HG02870 (cell line): ENCODE data around the gene EEF1G.
"Not testable (repeated sequence)": the region's sequence is repeated elsewhere in the genome, so short reads cannot be mapped to it uniquely, and the experiment has no call there.

ENCODE experiments used
- ATAC-seq: cut with Tn5 transposase; IDR thresholded peaks from one replicate; pipeline ENCODE4 v1.9.1; 2021; ENCODE audit warnings: mild to moderate bottlenecking, moderate library complexity; ENCODE audit not compliant: unreplicated experiment

The EEF1G gene, protein sequence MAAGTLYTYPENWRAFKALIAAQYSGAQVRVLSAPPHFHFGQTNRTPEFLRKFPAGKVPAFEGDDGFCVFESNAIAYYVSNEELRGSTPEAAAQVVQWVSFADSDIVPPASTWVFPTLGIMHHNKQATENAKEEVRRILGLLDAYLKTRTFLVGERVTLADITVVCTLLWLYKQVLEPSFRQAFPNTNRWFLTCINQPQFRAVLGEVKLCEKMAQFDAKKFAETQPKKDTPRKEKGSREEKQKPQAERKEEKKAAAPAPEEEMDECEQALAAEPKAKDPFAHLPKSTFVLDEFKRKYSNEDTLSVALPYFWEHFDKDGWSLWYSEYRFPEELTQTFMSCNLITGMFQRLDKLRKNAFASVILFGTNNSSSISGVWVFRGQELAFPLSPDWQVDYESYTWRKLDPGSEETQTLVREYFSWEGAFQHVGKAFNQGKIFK

DNA sequence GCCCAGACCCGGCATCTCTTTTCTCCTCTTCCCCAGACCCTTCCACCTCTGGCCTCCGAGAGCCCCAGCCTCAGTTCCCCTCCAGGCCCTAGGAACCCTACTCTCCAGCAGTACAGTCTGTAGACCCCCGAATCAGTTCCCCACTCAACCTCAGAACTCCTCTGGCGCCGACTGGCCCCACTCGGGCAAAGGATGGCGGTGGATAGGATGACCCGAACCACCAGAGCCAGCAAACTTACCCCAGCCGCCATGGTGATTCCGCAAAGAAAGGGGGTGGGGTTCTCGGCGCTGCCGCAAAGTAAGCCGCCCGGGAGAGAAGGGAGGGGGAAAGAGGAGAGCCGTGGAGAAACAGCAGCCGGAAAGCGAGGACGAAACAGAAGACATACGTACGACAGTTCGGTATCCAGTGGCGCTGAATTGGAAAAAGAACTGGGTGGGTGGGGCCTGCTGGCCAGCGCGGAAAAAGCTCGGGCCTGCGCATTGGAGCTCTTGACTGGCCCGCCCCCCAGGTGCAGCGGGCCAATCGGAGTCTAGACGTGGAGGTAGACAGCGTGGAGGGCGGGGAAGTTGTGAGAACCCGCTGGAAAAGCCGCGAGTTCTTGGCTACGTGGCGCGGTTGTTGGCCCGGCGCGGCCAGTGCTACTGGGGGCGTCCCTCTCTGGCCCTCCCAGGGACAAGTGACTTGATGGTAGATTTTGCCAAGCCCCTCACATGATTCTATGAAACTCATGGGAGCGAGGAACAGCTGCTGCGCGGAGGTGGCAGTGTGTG lies at the start of gene EEF1G:
Gene EEF1G, minus strand, starts transcription at position 300 of the 771 bp plus-strand sequence. Its CDS starts 49 bp downstream, at position 251.
- ATAC-seq = peak; percentile 89

DNA sequence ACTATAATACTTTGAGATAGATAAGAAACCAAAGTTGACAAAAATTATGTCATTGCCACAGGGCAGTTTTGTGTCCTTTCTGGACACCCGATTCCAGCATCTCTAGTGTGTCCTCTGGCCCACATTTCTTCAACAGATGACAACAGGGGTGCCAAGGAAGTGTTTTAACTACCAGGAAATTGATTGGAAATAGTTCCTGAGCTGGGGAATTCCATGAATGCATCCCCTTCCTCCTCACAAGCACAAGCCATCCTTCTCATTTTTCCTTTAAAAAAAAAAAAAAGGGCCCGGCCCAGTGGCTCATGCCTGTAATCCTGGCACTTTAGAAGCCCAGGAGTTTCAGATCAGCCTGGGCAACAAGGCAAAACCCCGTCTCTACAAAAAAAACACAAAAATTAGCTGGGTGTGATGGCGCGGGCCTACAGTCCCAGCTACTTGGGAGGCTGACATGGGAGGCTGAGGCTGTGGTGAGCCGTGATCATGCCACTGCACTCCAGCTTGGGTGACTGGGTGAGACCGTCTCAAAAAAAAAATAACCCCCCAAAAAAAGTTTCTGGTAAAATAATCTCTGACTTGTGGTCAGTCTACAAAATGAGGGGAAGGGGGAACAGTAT lies 48.9 kb upstream of the EEF1G start:
- no peak for ATAC-seq

DNA sequence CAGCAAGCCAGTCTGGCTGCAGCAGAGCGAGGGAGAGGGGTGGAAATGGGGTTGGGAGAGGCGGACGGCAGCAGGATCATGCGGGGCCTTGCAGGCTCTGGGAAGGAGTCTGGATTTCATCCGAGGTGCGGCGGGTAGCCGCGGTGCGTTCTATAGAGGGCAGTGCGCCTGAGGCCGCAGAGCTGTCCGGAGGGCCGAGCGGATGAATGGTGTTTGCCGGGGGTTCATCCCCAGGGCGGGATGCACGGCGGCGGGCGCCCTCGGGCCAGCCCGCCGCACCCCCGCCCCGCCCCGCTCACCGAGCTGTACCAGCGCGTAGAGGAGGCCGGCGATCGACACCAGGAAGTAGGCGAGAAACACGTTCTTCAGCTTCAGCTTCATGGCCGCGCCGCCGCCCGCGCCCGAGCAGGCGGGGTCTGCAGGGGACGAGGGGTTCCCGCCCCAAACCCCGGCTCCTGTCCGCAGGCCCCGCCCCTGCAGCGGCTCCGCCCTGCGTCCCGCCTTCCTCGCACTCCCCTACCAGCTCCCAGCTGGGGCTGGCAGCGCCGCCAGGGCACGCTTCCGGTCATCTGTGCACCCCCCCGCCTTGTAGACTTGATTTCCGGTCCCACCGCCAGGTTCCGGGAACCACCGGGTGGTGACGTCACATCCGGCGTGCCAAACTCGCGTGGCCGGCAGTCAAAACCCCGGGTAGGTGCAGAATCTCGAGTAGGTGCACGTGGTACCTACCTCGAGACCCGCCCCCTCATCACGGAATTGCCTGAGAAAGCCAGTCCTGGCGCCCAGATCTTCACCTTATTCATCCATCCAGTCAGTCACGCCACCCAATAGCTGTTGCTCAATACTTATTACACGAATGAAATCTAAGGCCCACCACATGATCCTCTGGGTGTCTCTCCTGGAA lies 48.1 kb upstream of the EEF1G start, which contains the start of gene B3GAT3:
Gene B3GAT3, minus strand, starts transcription at position 420 of the 904 bp plus-strand sequence. Its CDS starts 39 bp downstream, at position 381.
- ATAC-seq = peak; percentile 92

DNA sequence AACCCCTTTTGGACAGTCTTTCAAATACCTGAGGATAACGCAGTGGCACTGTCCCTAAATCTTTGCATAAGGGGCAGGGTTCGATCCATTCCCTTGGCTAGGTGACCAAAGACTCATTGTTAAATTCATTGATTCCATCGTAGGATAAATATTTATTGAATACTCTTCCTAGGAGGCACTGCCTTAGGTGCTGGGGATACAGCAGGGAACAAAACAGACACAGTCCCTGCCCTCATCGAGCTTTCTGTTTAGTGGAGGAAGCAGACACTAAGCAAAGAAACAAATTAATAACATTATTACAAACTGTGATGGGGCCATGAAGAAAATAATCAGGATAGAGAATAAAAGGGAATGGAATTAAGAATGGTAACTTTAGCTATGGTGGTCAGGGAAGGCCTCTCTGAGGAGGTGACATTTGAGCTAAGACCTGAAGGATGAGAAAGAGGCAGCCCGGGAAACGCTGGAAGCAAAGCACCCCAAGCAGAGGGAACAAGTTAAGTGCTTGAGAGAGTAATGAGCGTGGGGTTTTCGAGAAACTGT lies 47.4 kb upstream of the EEF1G start:
- ATAC-seq = no peak

DNA sequence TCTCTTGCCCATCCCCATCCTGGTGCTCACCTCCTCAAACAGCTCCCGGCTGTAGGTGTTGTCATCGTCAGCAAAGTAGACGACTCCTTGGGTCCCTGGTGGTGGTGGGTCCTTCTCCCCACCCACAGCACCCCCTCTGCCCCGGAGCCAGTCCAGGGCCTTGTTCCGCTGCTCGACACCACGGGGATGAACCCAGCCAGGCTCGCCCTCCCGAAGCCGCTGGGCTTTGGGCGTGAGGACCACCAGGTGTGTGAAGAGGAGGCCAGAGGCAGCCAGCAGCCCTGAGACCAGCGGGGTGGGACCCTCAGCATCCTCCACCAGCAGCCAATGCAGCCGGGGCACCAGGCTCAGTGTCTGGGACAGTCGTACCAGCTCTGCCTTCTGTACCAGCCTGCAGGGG lies 43.3 kb upstream of the EEF1G start:
- ATAC-seq = not testable (repeated sequence)

DNA sequence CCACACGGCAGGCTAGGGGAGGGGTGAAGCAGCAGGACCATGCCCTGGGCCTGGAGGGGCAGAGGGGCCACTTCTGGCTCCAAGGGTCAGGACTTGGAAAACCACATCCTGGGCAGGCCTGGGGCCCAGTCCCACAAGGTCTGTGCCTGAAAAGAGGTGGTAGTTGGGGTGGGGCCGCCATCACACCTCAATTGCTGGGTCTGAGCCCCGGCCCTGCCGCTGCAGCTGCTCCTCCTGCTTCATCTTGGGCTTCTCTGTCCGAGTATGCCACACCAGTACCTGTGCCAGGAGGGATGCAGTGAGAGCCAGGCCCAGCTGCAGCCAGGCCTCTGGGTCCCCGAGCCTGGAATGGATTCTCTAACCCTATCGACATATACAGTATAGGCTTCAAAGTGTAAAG lies 41.8 kb upstream of the EEF1G start:
- ATAC-seq = no peak

DNA sequence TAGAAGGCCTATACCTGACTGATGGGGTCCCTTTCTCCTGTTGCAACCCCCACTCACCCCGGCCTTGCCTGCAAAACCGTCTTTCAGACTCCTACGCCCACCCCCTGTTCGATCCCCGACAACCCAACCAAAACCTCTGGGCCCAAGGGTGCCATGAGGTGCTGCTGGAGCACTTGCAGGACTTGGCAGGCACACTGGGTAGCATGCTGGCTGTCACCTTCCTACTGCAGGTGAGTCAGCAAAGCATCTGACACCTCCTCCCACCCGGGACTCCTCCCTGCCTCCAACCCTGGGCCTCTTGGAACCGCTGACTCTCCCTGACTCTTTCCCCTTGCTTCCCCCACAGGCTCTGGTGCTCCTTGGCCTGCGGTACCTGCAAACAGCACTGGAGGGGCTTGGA lies 40.6 kb upstream of the EEF1G start:
- no peak for ATAC-seq

DNA sequence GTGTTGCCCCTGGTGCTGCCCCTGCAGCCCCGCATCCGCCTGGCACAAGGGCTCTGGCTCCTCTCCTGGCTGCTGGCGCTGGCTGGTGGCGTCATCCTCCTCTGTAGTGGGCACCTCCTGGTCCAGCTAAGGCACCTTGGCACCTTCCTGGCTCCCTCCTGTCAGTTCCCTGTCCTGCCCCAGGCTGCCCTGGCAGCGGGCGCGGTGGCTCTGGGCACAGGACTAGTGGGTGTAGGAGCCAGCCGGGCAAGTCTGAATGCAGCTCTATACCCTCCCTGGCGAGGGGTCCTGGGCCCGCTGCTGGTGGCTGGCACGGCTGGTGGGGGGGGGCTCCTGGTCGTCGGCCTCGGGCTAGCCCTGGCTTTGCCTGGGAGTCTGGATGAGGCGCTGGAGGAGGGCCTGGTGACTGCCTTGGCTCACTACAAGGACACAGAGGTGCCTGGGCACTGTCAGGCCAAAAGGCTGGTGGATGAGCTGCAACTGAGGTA lies 39.6 kb upstream of the EEF1G start:
- ATAC-seq = no peak

DNA sequence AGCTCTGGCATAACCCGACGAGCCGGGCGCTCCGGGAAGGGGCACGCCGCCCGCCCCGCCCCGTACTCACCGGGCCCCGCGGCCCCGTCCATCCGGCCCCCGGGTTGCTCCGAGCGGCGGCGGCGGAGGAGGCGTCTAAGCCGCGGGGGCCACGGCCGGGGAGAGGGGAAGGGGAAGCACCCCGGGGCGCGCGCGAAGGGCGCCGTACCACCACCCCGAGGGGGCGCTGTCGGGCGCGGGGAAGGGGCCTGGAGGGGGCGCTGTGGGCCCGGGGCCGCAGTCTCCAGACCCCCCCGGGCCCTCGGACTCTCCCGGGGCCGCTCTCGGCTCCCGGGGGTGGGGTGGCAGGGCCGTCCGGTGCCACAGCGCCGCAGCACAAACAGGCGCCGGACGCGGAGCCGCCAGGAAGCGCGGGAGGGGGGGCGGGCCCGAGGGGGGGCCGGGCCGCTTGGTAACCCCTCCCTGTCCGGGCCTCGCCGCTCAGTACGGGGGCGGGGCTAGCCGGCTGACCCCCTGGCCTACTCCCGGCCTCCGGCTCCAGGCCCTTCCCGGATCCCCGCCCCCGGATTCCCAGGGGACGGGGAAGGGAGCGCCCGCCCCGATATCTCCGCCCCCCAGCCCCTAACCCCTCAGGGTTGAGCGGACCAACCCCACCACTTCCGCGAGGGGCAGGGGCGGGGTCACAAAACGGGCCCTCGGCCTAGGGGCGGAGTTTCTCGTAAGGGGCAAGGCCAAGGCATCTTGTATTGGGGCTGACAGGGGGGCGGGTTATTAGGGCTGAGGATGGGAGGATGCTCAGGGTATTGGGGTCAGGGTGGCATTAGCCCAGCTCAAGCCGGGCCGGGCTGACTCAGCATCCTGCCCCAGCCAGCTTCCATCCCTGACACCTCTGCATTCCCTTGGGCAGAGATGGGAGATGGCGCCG lies 38.9 kb upstream of the EEF1G start, which contains the start of the genes EML3 and ROM1:
Gene EML3, minus strand, starts transcription at position 410 of the 925 bp plus-strand sequence. Its CDS starts 318 bp downstream, at position 92.
Gene ROM1, plus strand, starts transcription at position 892 of the 925 bp plus-strand sequence. Its CDS starts 25 bp downstream, at position 917.
- ATAC-seq = peak; percentile 66

DNA sequence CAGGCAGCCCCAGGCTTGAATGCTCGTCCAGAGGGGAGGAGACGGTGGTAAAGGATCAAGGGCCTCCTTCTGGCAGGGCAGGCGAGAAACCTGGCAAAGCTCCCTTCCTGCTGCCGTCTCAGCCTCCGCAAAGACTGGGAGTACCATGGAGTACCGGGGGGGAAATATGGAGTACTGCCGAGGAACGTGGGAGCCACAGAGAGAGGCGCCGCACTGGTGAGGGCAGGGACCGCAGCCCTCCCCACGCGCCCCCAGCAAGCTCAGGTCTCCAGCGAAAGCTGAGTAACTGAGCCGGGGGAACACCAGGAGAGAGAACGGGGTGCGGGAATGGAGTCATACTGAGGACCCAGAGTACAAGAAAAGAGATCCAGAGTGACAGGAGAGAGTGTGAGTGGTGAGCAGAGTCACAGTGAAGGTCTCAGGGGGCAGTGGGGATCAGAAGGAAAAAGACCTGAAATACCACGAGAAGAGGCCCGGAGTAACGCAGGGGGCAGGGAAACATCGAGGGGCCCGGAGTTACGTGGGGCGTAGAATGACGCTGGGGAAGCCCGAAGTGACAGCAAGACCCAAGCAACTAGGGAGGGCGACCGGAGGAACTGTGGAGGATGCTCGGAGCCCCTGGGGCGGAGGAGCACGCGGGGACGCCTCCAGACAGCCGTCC lies 38.1 kb upstream of the EEF1G start:
- peak; percentile 14 for ATAC-seq

DNA sequence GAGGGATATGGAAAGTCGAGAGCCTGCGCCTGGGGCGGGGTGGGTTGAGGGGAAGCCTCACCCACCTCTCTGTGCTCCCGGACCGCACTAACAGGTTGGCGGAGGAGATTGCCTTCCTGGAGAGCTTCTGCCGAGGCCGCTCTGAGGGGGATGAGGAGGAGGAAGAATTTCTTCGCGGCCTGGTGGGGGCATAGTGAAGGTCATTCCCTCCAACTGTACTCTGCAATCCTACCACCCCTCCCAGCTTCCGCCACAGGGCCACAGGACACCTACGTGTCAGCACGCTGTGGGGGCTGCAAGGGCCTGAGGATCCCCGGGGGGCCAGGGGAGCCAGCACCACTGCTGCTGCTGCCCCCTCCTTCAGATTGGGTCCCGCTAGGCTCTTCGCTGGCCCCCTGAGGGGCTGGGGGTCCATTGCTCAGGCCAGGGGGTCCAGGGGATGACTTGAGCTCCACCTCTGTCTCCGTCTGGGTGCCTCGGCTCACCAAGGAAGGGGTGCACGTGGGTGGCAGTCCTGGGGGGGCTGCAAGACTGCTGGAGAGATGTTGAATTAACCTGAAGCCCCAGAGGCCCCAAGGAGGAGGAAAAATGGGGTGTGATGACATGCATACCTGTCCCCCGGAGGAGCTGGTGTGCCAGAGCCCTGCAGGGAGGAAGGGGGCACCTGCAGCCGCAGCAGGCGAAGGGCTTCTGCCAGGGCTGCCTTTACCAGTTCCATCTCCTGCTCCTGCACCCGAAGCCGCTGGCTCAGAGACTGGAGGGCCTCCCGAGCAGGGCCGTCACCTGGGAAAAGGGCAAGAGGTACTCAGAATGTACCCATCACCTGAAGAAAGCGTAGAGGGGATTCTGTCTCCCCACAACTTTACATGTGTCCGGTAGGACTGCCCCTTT lies 37.4 kb upstream of the EEF1G start:
- no peak for ATAC-seq

DNA sequence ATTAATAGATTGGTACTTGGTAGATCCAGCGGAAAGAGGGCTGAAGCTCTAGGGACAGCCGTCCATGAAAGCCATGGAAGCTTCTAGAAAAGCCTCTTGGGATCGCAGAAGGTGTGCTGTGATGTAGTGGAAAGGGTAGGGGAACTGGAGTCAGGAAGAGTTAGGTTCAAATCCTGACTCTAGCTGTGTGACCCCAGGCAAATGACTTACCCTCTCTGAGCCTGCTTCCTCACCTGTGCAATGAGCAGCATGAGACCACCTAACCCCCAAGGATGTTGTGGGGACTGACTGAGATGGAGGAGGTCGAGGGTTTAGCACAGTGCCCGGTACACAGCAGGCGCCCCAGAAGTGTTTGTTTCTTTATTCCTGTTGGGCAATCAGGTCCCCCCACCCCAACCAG lies 36.7 kb upstream of the EEF1G start:
- no peak for ATAC-seq

DNA sequence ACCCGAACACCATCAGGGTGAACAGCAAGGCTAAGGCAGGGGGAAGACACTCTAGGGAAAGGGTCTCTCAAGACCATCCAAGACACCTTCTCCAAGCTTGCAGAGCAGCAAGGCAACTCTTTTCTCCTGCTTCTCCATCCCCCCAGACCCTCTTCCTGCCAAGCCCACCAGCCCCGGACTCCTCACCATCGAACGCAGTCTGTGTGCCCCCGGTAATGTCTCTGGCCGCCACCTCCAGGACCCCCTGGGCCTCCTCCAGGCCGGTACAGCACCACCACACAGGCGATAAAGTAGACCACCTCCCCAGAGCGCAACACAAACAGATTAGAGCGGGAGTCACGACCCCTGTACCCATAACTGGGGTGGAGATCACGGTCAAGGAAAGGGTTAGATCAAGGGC lies 35.1 kb upstream of the EEF1G start:
- ATAC-seq = no peak

DNA sequence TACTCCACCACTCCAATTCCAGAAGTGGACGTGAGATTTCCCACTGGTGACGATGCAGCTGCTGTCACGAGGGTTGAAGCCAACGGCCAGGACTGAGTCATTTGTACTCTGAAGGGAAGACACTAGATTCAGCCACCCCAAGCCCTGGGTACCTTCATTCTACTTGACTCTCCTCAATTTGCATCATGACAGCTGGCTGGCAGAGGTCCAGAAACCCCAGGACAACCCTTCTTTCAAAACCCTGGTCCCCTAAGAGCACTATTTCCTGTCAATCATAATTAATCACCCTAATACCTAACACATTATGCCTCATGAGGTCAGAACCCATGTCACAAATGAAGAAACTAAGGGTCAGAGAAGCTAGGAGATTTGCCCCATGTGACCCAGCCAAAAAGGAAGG lies 34.0 kb upstream of the EEF1G start:
- ATAC-seq = no peak

DNA sequence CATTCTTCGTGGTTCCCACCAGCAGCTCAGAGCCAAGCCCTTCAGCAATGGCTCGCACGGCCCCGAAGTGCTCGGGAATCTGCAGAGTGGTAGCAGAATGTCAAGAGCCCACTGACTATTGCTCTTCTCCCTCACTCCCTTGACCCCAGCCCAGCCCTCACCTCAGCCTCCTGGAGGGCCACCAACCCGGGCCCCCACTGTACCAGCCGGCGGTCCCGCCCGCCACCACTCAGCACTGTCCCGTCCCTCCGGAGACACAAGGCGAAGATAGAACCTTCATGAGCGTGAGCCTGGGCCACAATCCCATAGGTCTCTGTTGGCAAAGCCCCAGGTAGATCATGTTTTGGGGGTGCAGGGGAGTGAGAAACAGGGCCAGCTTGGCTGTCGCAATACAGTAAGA lies 32.2 kb upstream of the EEF1G start:
- ATAC-seq = no peak

DNA sequence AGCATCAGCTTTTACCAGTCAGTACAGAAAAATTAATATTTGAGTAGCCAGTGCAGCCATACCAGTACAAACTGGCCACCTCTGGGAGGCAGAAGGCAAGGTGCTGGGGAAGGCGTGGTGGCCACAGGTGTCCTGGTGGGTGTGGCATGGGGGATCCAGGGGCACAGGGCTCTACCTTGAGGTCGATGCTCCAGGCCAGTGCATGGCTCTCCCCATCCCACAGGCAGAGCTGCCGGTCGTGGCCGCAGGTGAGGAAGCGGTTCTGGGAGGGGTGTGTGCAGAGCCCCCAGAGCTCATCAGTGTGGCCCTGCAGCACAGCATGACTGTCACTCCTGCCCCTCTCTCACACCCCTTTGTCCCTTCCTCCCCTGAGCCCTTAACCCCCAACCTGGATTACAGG lies 31.8 kb upstream of the EEF1G start:
- ATAC-seq = no peak

DNA sequence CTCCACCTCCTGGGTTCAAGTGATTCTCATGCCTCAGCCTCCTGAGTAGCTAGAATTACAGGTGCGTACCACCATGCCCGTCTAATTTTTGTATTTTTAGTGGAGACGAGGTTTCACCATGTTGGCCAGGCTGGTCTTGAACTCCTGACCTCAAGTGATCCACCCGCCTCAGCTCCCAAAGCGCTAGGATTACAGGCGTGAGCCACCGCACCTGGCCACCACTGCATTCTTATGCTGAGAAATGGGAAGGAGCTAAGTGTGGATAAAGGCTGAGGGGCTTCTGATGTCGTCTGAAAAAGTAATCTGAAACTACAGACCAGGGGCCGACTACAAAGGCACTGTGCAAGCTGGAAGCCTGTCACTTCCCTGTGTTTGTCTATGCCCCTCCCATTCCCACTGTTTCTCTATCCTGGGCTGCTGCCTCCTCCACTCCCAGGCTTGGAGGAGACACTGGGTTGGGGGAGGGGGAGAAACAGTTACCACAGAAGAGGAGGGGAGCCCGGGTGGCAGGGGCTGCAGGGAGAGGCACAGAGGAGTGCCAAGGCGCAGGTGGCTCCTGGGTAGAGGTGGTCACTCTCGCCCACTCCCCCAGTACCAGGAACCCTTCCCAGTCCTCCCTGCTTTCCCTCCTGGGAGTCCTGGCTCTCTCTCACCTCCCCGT lies 30.9 kb upstream of the EEF1G start:
- ATAC-seq = no peak
